Measurements from ENCODE around the gene RNF208. TPM values are rescaled to one million over a fixed set of nuclear protein-coding genes. Genes with fewer than 3 reads are reported as not detected.

The RNF208 gene
- total and polyA plus RNA-seq, 10 of the 15 experiments (the other 5 are each of a cell fraction or from before 2014, with no cell fraction given), result 0.06 to 10.7 (median 0.77) TPM

DNA sequence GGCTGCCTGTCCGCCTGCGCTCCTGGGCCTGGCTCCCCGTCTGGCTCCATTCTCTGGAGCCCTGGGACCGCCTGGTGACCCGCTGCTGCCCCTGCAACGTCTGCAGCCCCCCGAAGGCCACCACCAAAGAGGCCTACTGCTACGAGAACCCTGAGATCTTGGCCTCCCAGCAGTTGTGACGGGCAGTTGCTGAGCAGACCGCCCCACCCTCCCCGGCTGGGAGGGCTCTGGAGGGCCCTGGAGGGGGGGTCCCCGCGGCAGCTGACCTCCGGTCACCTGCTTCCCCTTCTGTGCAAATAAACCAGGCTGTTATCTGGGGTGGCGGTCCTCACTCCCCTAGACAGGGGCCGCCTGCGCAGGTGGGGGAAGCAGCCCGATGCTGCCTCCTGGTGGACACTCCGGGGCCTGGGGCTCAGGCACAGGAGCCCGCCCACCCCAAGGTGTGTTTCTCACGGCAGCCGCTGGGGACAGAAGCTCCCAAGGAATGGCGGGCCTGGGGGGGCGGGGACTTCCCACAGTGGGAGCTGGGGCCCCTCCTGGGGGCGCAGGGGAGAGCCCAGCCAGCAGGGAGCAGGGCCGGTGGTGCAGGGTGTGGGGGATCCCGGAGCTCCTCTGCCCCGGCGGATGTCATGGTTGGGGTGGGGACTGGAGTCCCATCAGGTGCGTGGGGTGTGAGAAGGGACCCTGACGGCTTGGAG, 14.3 kb upstream of the RNF208 start (continued):
- TF ChIP-seq SMC3 (IDR thresholded peaks at IDR 0.05; ENCODE audit: borderline replicate concordance, low read length), result peak; percentile 88
- no peak for TF ChIP-seq KLF5 (IDR thresholded peaks at IDR 0.05; ENCODE audit: partially characterized antibody)
- TF ChIP-seq PAX8 (IDR thresholded peaks at IDR 0.05), result no peak
- no peak for TF ChIP-seq NFYB (IDR thresholded peaks at IDR 0.05; ENCODE audit: insufficient read depth, low read depth, low read length)
- no peak for TF ChIP-seq RBBP5 (conservative IDR thresholded peaks at IDR 0.05)
- TF ChIP-seq ESRRA (IDR thresholded peaks at IDR 0.05; ENCODE audit: low read length), result no peak
- TF ChIP-seq TCF3 (IDR thresholded peaks at IDR 0.05; ENCODE audit: borderline replicate concordance, insufficient read depth, low read depth, low read length), result peak; percentile 80; the same call in 1 of the 2 replicates
- TF ChIP-seq, protein P1, sequence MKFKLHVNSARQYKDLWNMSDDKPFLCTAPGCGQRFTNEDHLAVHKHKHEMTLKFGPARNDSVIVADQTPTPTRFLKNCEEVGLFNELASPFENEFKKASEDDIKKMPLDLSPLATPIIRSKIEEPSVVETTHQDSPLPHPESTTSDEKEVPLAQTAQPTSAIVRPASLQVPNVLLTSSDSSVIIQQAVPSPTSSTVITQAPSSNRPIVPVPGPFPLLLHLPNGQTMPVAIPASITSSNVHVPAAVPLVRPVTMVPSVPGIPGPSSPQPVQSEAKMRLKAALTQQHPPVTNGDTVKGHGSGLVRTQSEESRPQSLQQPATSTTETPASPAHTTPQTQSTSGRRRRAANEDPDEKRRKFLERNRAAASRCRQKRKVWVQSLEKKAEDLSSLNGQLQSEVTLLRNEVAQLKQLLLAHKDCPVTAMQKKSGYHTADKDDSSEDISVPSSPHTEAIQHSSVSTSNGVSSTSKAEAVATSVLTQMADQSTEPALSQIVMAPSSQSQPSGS (IDR thresholded peaks at IDR 0.05; ENCODE audit: low read length), result no peak
- no peak for TF ChIP-seq CHD1 (IDR thresholded peaks at IDR 0.05; ENCODE audit: low read depth, low read length)
- TF ChIP-seq, protein P2, sequence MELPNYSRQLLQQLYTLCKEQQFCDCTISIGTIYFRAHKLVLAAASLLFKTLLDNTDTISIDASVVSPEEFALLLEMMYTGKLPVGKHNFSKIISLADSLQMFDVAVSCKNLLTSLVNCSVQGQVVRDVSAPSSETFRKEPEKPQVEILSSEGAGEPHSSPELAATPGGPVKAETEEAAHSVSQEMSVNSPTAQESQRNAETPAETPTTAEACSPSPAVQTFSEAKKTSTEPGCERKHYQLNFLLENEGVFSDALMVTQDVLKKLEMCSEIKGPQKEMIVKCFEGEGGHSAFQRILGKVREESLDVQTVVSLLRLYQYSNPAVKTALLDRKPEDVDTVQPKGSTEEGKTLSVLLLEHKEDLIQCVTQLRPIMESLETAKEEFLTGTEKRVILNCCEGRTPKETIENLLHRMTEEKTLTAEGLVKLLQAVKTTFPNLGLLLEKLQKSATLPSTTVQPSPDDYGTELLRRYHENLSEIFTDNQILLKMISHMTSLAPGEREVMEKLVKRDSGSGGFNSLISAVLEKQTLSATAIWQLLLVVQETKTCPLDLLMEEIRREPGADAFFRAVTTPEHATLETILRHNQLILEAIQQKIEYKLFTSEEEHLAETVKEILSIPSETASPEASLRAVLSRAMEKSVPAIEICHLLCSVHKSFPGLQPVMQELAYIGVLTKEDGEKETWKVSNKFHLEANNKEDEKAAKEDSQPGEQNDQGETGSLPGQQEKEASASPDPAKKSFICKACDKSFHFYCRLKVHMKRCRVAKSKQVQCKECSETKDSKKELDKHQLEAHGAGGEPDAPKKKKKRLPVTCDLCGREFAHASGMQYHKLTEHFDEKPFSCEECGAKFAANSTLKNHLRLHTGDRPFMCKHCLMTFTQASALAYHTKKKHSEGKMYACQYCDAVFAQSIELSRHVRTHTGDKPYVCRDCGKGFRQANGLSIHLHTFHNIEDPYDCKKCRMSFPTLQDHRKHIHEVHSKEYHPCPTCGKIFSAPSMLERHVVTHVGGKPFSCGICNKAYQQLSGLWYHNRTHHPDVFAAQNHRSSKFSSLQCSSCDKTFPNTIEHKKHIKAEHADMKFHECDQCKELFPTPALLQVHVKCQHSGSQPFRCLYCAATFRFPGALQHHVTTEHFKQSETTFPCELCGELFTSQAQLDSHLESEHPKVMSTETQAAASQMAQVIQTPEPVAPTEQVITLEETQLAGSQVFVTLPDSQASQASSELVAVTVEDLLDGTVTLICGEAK (IDR thresholded peaks at IDR 0.05; ENCODE audit: borderline replicate concordance), result no peak
- TF ChIP-seq HCFC1 (IDR thresholded peaks at IDR 0.05; ENCODE audit: low read length), result no peak
- TF ChIP-seq, protein P3, sequence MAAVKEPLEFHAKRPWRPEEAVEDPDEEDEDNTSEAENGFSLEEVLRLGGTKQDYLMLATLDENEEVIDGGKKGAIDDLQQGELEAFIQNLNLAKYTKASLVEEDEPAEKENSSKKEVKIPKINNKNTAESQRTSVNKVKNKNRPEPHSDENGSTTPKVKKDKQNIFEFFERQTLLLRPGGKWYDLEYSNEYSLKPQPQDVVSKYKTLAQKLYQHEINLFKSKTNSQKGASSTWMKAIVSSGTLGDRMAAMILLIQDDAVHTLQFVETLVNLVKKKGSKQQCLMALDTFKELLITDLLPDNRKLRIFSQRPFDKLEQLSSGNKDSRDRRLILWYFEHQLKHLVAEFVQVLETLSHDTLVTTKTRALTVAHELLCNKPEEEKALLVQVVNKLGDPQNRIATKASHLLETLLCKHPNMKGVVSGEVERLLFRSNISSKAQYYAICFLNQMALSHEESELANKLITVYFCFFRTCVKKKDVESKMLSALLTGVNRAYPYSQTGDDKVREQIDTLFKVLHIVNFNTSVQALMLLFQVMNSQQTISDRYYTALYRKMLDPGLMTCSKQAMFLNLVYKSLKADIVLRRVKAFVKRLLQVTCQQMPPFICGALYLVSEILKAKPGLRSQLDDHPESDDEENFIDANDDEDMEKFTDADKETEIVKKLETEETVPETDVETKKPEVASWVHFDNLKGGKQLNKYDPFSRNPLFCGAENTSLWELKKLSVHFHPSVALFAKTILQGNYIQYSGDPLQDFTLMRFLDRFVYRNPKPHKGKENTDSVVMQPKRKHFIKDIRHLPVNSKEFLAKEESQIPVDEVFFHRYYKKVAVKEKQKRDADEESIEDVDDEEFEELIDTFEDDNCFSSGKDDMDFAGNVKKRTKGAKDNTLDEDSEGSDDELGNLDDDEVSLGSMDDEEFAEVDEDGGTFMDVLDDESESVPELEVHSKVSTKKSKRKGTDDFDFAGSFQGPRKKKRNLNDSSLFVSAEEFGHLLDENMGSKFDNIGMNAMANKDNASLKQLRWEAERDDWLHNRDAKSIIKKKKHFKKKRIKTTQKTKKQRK (IDR thresholded peaks at IDR 0.05; ENCODE audit: low read depth, low read length), result no peak
- no peak for TF ChIP-seq FOXK2 (IDR thresholded peaks at IDR 0.05)
- TF ChIP-seq SIN3A (IDR thresholded peaks at IDR 0.05; ENCODE audit: low read depth, low read length), result peak; percentile 52; the same call in 1 of the 2 replicates
- TF ChIP-seq, protein P4, sequence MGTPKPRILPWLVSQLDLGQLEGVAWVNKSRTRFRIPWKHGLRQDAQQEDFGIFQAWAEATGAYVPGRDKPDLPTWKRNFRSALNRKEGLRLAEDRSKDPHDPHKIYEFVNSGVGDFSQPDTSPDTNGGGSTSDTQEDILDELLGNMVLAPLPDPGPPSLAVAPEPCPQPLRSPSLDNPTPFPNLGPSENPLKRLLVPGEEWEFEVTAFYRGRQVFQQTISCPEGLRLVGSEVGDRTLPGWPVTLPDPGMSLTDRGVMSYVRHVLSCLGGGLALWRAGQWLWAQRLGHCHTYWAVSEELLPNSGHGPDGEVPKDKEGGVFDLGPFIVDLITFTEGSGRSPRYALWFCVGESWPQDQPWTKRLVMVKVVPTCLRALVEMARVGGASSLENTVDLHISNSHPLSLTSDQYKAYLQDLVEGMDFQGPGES (IDR thresholded peaks at IDR 0.05), result 0 out of 2 replicates have a peak, but pooled peaks have one; percentile 21
- TF ChIP-seq, protein P5, sequence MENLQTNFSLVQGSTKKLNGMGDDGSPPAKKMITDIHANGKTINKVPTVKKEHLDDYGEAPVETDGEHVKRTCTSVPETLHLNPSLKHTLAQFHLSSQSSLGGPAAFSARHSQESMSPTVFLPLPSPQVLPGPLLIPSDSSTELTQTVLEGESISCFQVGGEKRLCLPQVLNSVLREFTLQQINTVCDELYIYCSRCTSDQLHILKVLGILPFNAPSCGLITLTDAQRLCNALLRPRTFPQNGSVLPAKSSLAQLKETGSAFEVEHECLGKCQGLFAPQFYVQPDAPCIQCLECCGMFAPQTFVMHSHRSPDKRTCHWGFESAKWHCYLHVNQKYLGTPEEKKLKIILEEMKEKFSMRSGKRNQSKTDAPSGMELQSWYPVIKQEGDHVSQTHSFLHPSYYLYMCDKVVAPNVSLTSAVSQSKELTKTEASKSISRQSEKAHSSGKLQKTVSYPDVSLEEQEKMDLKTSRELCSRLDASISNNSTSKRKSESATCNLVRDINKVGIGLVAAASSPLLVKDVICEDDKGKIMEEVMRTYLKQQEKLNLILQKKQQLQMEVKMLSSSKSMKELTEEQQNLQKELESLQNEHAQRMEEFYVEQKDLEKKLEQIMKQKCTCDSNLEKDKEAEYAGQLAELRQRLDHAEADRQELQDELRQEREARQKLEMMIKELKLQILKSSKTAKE (IDR thresholded peaks at IDR 0.05; ENCODE audit: low read depth, poor library complexity, severe bottlenecking), result no peak
- peak; percentile 59 for TF ChIP-seq CHD2 (IDR thresholded peaks at IDR 0.05; ENCODE audit: borderline replicate concordance, low read depth, low read length)
- no peak for TF ChIP-seq KAT2A (conservative IDR thresholded peaks at IDR 0.05; ENCODE audit: control insufficient read depth, low read depth, low read length)
